Astrocyte of the spinal cord (primary cell): Measurements from ENCODE around the gene CCT2.

Experiments used
- DNase-seq: peaks from one replicate; pipeline ENCODE4 v3.0.0; 2011; ENCODE audit warnings: low read depth, low spot score
- H3K4me3 ChIP-seq: 2 replicates; pipeline ENCODE4 v1.5.1; 2011; ENCODE audit warnings: low read depth, mild to moderate bottlenecking, low read length, moderate library complexity
- in situ Hi-C: cut with HindIII; loops from 2 replicates; pipeline ENCODE4 v1.10.0; 2017; ENCODE audit warnings: low sequenced_read_pairs
- TF ChIP-seq, protein P1 (sequence below): IDR thresholded peaks from 2 replicates; pipeline ENCODE4 v1.5.1; 2012; ENCODE audit warnings: low read depth, mild to moderate bottlenecking, low read length, inconsistent platforms

Gene CCT2

DNA sequence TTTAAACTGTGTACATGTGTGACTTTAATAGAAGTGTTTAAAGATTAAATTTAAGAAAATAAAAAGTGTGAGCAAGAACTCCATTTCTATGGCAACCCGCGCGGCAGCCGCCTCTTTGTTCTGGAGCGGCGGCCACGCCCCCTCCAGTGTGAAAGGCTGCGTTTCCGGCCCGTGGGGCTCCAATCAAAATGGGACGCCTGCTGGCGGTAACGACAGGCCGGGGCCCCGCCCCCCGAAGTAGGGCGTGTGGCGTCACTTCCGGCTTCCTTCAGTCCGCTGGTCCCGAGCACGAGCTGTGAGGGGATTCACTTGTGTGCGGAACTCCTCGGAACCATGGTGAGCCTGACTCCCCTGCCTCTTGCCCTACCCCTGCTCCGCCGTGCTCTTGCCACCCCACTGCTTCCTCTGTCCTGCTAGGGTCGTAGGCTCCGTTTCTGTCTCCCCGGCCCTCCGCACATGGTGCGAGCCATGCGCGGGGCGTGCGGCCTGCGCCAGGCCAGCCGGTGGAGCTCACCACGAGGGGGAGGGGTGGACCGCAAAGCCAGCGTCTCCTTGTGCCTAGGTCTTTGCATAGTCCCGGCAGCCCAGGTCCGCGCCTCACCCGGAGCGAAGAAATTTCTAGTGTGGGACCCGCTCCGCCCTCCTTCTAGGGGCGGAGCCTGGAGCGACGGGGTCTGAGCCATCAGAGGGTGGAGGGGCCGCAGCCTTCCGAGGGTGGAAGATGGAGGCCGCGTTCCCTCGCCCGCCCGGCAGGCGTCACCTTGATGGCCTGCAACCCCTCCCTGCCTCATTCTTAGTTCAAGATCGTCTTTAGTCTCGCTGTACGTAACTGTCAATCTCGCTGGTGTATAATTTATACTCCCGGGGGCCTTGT, at the start of gene CCT2:
TSS of gene CCT2 (plus strand) at position 271 of the 874 bp plus-strand sequence. CDS start at position 334, 63 bp downstream.
- peak within 1 kb of the TSS; percentile 100 for H3K4me3 ChIP-seq
- peak; percentile 96 for DNase-seq
- in situ Hi-C loops: loop anchor here (25.0 kb wide), 1 partner anchor 198 kb away; no protein-coding TSS in a partner anchor
- TF ChIP-seq, protein P1, sequence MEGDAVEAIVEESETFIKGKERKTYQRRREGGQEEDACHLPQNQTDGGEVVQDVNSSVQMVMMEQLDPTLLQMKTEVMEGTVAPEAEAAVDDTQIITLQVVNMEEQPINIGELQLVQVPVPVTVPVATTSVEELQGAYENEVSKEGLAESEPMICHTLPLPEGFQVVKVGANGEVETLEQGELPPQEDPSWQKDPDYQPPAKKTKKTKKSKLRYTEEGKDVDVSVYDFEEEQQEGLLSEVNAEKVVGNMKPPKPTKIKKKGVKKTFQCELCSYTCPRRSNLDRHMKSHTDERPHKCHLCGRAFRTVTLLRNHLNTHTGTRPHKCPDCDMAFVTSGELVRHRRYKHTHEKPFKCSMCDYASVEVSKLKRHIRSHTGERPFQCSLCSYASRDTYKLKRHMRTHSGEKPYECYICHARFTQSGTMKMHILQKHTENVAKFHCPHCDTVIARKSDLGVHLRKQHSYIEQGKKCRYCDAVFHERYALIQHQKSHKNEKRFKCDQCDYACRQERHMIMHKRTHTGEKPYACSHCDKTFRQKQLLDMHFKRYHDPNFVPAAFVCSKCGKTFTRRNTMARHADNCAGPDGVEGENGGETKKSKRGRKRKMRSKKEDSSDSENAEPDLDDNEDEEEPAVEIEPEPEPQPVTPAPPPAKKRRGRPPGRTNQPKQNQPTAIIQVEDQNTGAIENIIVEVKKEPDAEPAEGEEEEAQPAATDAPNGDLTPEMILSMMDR: peak; percentile 50

GRCh38 chr12:69540987-69541386, 44.3 kb upstream of the CCT2 start:
- in situ Hi-C loops: no loop called here
- peak; percentile 73 for DNase-seq
- TF ChIP-seq, protein P1: no peak
- no peak overlapping the region for H3K4me3 ChIP-seq

DNA sequence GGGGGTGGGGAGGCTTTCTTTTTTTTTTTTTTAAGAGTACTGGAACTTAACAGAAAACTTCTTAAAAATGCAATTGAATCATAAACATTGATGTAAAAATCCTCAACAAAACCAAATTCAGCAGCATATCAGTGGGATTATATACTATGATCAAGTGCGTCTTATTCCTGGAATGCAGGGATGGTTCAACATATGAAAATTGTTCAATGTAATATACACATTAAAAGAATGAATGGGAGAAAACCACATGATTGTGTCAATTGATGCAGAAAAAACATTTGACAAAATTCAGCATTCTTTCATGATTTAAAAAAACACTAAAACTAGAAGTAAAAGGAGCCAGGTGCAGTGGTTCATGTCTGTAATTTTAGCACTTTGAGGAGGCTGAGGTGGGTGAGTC, 41.2 kb upstream of the CCT2 start:
- no peak overlapping the region for H3K4me3 ChIP-seq
- no peak for DNase-seq
- in situ Hi-C loops: no loop called here
- TF ChIP-seq, protein P1: no peak

GRCh38 chr12:69545081-69545480, 40.2 kb upstream of the CCT2 start:
- in situ Hi-C loops: no loop called here
- TF ChIP-seq, protein P1: no peak
- DNase-seq: no peak
- no peak overlapping the region for H3K4me3 ChIP-seq

- in situ Hi-C loops: no loop called here
- no peak overlapping the region for H3K4me3 ChIP-seq
- no peak for DNase-seq
- TF ChIP-seq, protein P1: no peak
Measured at GRCh38 chr12:69546693-69547438, 38.4 kb upstream of the CCT2 start.

DNA sequence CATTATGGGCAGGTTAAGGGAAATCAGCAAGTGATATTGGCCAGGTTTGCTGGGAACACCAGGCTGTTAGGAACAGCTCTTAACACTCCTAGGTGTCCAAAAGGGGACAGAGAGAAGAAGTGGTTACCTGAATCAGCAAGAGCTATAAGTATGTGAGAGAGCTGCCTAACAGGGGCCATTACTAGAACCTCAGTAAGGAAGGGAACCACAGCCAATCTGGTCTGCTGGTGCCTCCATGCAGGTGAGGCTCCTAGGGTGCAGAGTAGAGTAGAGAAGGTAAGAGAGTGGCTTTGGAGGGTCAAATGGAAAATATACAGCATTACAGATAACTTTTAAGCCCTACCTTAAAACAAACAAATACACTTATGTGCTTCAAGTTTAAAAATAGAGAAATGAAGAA, 36.6 kb upstream of the CCT2 start:
- no peak for DNase-seq
- in situ Hi-C loops: no loop called here
- TF ChIP-seq, protein P1: no peak
- H3K4me3 ChIP-seq: no peak overlapping the region
